ENCODE results near the gene GBX1.

- TF ChIP-seq, protein P1, sequence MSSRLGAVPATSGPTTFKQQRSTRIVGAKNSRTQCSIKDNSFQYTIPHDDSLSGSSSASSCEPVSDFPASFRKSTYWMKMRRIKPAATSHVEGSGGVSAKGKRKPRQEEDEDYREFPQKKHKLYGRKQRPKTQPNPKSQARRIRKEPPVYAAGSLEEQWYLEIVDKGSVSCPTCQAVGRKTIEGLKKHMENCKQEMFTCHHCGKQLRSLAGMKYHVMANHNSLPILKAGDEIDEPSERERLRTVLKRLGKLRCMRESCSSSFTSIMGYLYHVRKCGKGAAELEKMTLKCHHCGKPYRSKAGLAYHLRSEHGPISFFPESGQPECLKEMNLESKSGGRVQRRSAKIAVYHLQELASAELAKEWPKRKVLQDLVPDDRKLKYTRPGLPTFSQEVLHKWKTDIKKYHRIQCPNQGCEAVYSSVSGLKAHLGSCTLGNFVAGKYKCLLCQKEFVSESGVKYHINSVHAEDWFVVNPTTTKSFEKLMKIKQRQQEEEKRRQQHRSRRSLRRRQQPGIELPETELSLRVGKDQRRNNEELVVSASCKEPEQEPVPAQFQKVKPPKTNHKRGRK (CRISPR knock-in tag; IDR thresholded peaks at IDR 0.05; ENCODE audit: borderline replicate concordance) = no peak
- no peak for TF ChIP-seq KAT7 (CRISPR knock-in tag; IDR thresholded peaks at IDR 0.05; ENCODE audit: borderline replicate concordance)
- TF ChIP-seq, protein P2, sequence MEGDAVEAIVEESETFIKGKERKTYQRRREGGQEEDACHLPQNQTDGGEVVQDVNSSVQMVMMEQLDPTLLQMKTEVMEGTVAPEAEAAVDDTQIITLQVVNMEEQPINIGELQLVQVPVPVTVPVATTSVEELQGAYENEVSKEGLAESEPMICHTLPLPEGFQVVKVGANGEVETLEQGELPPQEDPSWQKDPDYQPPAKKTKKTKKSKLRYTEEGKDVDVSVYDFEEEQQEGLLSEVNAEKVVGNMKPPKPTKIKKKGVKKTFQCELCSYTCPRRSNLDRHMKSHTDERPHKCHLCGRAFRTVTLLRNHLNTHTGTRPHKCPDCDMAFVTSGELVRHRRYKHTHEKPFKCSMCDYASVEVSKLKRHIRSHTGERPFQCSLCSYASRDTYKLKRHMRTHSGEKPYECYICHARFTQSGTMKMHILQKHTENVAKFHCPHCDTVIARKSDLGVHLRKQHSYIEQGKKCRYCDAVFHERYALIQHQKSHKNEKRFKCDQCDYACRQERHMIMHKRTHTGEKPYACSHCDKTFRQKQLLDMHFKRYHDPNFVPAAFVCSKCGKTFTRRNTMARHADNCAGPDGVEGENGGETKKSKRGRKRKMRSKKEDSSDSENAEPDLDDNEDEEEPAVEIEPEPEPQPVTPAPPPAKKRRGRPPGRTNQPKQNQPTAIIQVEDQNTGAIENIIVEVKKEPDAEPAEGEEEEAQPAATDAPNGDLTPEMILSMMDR (IDR thresholded peaks at IDR 0.05) = no peak
- TF ChIP-seq ZNF317 (CRISPR knock-in tag; IDR thresholded peaks at IDR 0.05; ENCODE audit: borderline replicate concordance, low read depth) = no peak
- TF ChIP-seq ZNF425 (CRISPR knock-in tag; conservative IDR thresholded peaks at IDR 0.05) = no peak
- TF ChIP-seq NR1H2 (CRISPR knock-in tag; IDR thresholded peaks at IDR 0.05) = no peak
- TF ChIP-seq SP1 (CRISPR knock-in tag; conservative IDR thresholded peaks at IDR 0.05) = no peak
Observed at GRCh38 chr7:151134743-151135524, 32.6 kb downstream of the GBX1 start.
